HCT116 (cell line): Measurements from ENCODE around the gene CCSAP. TPM values are rescaled to one million over a fixed set of nuclear protein-coding genes. Genes with fewer than 3 reads are reported as not detected.

Experiments
- ATAC-seq: fragments of 200-7000 bp; cut with Tn5 transposase; 2 replicates; pipeline ENCODE4 v1.9.1; 2020; ENCODE audit warnings: mild to moderate bottlenecking, moderate library complexity
- BruUV-seq: library from RNA; stranded (reverse); fragments of 400-500 nt; replicated peaks from 2 replicates; lab custom pipeline; 2021; lab: Mats Ljungman, UMichigan
- CTCF ChIA-PET: fragments of 300-600 bp; sonication (Branson Sonifier 250); formaldehyde crosslinking; loops from one replicate; lab custom pipeline; 2021; ENCODE audit warnings: antibody characterized with exemption; lab: Charles Lee
- POLR2A ChIA-PET: fragments of 300-600, 350-600 bp; sonication (Branson Sonifier 250); formaldehyde crosslinking; loops from one replicate; lab custom pipeline; 2021; ENCODE audit warnings: antibody characterized with exemption; lab: Charles Lee
- RAD21 ChIA-PET, 2 experiments: fragments of 300-600 bp; sonication (Branson Sonifier 250); formaldehyde crosslinking; loops; one replicate each; lab custom pipeline; 2023; ENCODE audit warnings: low total read pairs in 2 of 2; ENCODE audit not compliant: uncharacterized antibody in 2 of 2, unreplicated experiment in 2 of 2, low non-redundant PET in 1 of 2; lab: Charles Lee
- DNase-seq: peaks from one replicate; pipeline ENCODE4 v3.0.0-alpha.2; 2010; ENCODE audit warnings: low read depth, low spot score
- H2AFZ ChIP-seq: fragments of 200-600 bp; shearing (Covaris generic), sonication (generic); 2 replicates; pipeline ENCODE4 v1.6.1; 2017; ENCODE audit warnings: low read depth, mixed run types, mixed read lengths, antibody characterized with exemption, low read length; ENCODE audit not compliant: poor library complexity, severe bottlenecking
- H3K27ac ChIP-seq: 2 replicates; pipeline ENCODE4 v1.5.1; 2012; ENCODE audit warnings: low read depth, low read length
- H3K27me3 ChIP-seq: fragments of 200-600 bp; sonication (generic); 2 replicates; pipeline ENCODE4 v1.6.1; 2016; ENCODE audit warnings: mixed run types, low read length, mixed read lengths; ENCODE audit not compliant: insufficient read depth
- H3K36me3 ChIP-seq, 2 experiments: fragments of 200-500 bp in 1 of 2; fragments of 200-600 bp in 1 of 2; sonication (Bioruptor generic) in 1 of 2; sonication (generic) in 1 of 2; 2 replicates each; pipeline versions ENCODE4 v1.5.1 to v1.6.1; 2014 to 2016; ENCODE audit warnings: low read length in 2 of 2, inconsistent platforms in 1 of 2, mixed read lengths in 1 of 2, mixed run types in 1 of 2; ENCODE audit not compliant: insufficient read depth in 2 of 2, control insufficient read depth in 1 of 2
- H3K4me1 ChIP-seq, 2 experiments: fragments of 200-600 bp in 1 of 2; sonication (generic) in 1 of 2; 2 replicates each; pipeline versions ENCODE4 v1.5.1 to v1.6.1; 2012 to 2017; ENCODE audit warnings: low read length in 2 of 2, inconsistent platforms in 1 of 2, mild to moderate bottlenecking in 1 of 2, mixed read lengths in 1 of 2, mixed run types in 1 of 2, moderate library complexity in 1 of 2; ENCODE audit not compliant: insufficient read depth in 2 of 2, control insufficient read depth in 1 of 2
- H3K4me2 ChIP-seq: fragments of 200-600 bp; sonication (generic); 2 replicates; pipeline ENCODE4 v1.6.1; 2017; ENCODE audit warnings: mixed run types, low read length, mixed read lengths
- H3K4me3 ChIP-seq, 2 experiments: fragments of 200-600 bp in 1 of 2; sonication (generic) in 1 of 2; replicated peaks in 1 of 2; 2 replicates each; pipeline ENCODE4 v1.5.1; 2011 to 2016; ENCODE audit warnings: low read length in 2 of 2, control low read depth in 1 of 2, low read depth in 1 of 2, mild to moderate bottlenecking in 1 of 2, mixed read lengths in 1 of 2, mixed run types in 1 of 2
- H3K79me2 ChIP-seq: fragments of 200-600 bp; sonication (generic); 2 replicates; pipeline ENCODE4 v1.6.1; 2017; ENCODE audit warnings: mild to moderate bottlenecking, mixed run types, low read length, moderate library complexity, mixed read lengths; ENCODE audit not compliant: insufficient read depth
- H3K9ac ChIP-seq: fragments of 200-600 bp; sonication (generic); 2 replicates; pipeline ENCODE4 v1.6.1; 2016; ENCODE audit warnings: low read length, mixed read lengths
- H3K9me2 ChIP-seq: fragments of 200-600 bp; sonication (generic), shearing (Covaris generic); 2 replicates; pipeline ENCODE4 v1.6.1; 2017; ENCODE audit warnings: mixed run types, mild to moderate bottlenecking, moderate library complexity; ENCODE audit not compliant: insufficient read depth
- H3K9me3 ChIP-seq, 2 experiments: fragments of 200-500 bp in 1 of 2; fragments of 200-600 bp in 1 of 2; sonication (Bioruptor generic) in 1 of 2; sonication (generic) in 1 of 2; 2 replicates each; pipeline ENCODE4 v1.6.1; 2014 to 2017; ENCODE audit warnings: low read length in 2 of 2, mixed read lengths in 2 of 2, inconsistent platforms in 1 of 2, low read depth in 1 of 2, mild to moderate bottlenecking in 1 of 2, mixed run types in 1 of 2, moderate library complexity in 1 of 2; ENCODE audit not compliant: control insufficient read depth in 1 of 2, insufficient read depth in 1 of 2
- H4K20me1 ChIP-seq: fragments of 200-600 bp; sonication (generic), shearing (Covaris generic); 2 replicates; pipeline ENCODE4 v1.6.1; 2017; ENCODE audit warnings: mixed run types, mild to moderate bottlenecking, moderate library complexity; ENCODE audit not compliant: insufficient read depth
- CBX3 ChIP-seq: IDR thresholded peaks from 2 replicates; pipeline ENCODE4 v1.6.1; 2012; ENCODE audit warnings: low read depth
- CTCF ChIP-seq, 3 experiments: fragments of 200-600 bp in 1 of 3; sonication (generic) in 1 of 3; IDR thresholded peaks in 2 of 3; conservative IDR thresholded peaks in 1 of 3; 2 replicates each; pipeline ENCODE4 v1.5.1; 2012 to 2017; ENCODE audit warnings: low read depth in 2 of 3, low read length in 2 of 3, antibody characterized with exemption in 1 of 3, borderline replicate concordance in 1 of 3, control low read depth in 1 of 3, mild to moderate bottlenecking in 1 of 3, mixed read lengths in 1 of 3, mixed run types in 1 of 3, moderate library complexity in 1 of 3; ENCODE audit not compliant: insufficient read depth in 1 of 3
- EZH2 ChIP-seq: fragments of 200-600 bp; sonication (generic); IDR thresholded peaks from 2 replicates; pipeline ENCODE4 v1.6.1; 2017; ENCODE audit warnings: antibody characterized with exemption, mixed run types
- SIN3A ChIP-seq: IDR thresholded peaks from 2 replicates; pipeline ENCODE4 v1.6.1; 2012; ENCODE audit warnings: low read depth
- SP1 ChIP-seq: IDR thresholded peaks from 2 replicates; pipeline ENCODE4 v1.6.1; 2012; ENCODE audit warnings: low read depth
- SRF ChIP-seq: IDR thresholded peaks from 2 replicates; pipeline ENCODE4 v1.6.1; 2012; ENCODE audit warnings: low read depth
- TCF7L2 ChIP-seq: IDR thresholded peaks from 2 replicates; pipeline ENCODE4 v1.7.0; 2011; ENCODE audit warnings: borderline replicate concordance, inconsistent platforms; ENCODE audit not compliant: insufficient read depth, insufficient read length; ENCODE audit errors: extremely low read depth
- YY1 ChIP-seq: IDR thresholded peaks from 2 replicates; pipeline ENCODE4 v1.6.1; 2011; ENCODE audit warnings: low read length, low read depth, moderate library complexity, mild to moderate bottlenecking; ENCODE audit not compliant: insufficient replicate concordance; ENCODE audit errors: extremely low read depth
- ZBTB33 ChIP-seq: IDR thresholded peaks from 2 replicates; pipeline ENCODE4 v1.6.1; 2011; ENCODE audit warnings: mild to moderate bottlenecking, low read length, moderate library complexity; ENCODE audit not compliant: insufficient replicate concordance; ENCODE audit errors: extremely low read depth
- ZFX ChIP-seq: fragments of 450-650 bp; IDR thresholded peaks from 2 replicates; pipeline ENCODE4 v1.6.1; 2017
- ZNF274 ChIP-seq: fragments of 200-500 bp; sonication (Bioruptor generic); IDR thresholded peaks from 2 replicates; pipeline ENCODE4 v1.6.1; 2014; ENCODE audit warnings: mild to moderate bottlenecking, low read depth, low read length, inconsistent platforms
- intact Hi-C: fragments of 100-400 bp; cut with micrococcal nuclease; formaldehyde crosslinking; loops from 2 replicates; pipeline ENCODE4 v1.10.0; 2022
- total RNA-seq: library from RNA; stranded (reverse); gene quantifications from one replicate; pipeline ENCODE4 v1.2.1, GENCODE V29; 2021; ENCODE audit not compliant: unreplicated experiment
- TF ChIP-seq, protein P1 (sequence below): IDR thresholded peaks from 2 replicates; pipeline ENCODE4 v1.6.1; 2012

Gene CCSAP
- total RNA-seq, 1 experiment from 2014 or later = 10.9 TPM

DNA sequence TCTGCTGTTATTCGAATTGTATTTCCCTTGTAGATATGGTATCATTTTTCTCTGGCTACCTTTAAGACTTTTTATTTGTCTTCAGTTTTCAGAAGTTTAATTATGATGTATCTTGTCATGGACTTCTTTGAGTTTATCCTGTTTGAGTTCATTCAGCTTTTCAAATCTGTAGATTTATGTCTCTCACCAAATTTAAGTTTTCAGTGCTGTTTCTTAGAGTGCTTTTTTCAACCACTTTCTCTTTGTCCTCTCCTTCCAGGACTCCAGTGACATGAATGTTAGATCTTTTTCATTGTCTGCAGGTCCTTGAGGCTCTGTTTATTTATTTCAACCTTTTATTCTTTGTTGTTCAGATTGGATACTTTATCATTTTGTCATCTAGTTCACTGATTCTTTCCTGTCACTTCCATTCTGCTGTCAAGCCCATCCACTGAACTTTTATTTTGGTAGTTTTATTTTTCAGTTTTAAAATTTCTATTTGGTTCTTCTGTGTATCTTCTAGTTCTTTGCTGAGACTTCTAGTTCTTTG, 60.5 kb downstream of the CCSAP start:
- Histone ChIP-seq H3K4me3 (no peak overlapping the region), H4K20me1 (peaks cover 10% of the 10 kb centered on the region; the same call in 1 of the 2 replicates), H3K9ac (no peak overlapping the region), H3K9me2 (no peaks in the 10 kb centered on the region), H3K4me1 (no peaks in the 10 kb centered on the region), H3K36me3 (no peaks in the 10 kb centered on the region)
- DNase-seq = no peak
- no TSS peak for BruUV-seq
- no peak for TF ChIP-seq ZNF274
- TF ChIP-seq CBX3 = no peak
- TF ChIP-seq, protein P1, sequence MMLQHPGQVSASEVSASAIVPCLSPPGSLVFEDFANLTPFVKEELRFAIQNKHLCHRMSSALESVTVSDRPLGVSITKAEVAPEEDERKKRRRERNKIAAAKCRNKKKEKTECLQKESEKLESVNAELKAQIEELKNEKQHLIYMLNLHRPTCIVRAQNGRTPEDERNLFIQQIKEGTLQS = no peak
- TF ChIP-seq YY1 = no peak
- no peak for TF ChIP-seq SIN3A
- TF ChIP-seq CTCF (IDR thresholded peaks at IDR 0.05 in 2 of 3, conservative IDR thresholded peaks at IDR 0.05 in 1 of 3; ENCODE audit: borderline replicate concordance in 1 of 3, insufficient read depth in 1 of 3, low read depth in 2 of 3, low read length in 2 of 3) = no peak
- TF ChIP-seq, all 23 proteins: peak for 0
- no peaks in the 10 kb centered on the region for H3K27me3 ChIP-seq
- ChIA-PET POLR2A (no interaction called here), CTCF (no interaction called here), RAD21 (no interaction called here)
- peaks cover 98% of the 10 kb centered on the region for H3K79me2 ChIP-seq
- H2AFZ ChIP-seq = no peak overlapping the region
- no peaks in the 10 kb centered on the region for H3K9me3 ChIP-seq
- no peak overlapping the region for H3K4me2 ChIP-seq
- ATAC-seq = no peak
- intact Hi-C loops = no loop called here
- no peak overlapping the region for H3K27ac ChIP-seq

DNA sequence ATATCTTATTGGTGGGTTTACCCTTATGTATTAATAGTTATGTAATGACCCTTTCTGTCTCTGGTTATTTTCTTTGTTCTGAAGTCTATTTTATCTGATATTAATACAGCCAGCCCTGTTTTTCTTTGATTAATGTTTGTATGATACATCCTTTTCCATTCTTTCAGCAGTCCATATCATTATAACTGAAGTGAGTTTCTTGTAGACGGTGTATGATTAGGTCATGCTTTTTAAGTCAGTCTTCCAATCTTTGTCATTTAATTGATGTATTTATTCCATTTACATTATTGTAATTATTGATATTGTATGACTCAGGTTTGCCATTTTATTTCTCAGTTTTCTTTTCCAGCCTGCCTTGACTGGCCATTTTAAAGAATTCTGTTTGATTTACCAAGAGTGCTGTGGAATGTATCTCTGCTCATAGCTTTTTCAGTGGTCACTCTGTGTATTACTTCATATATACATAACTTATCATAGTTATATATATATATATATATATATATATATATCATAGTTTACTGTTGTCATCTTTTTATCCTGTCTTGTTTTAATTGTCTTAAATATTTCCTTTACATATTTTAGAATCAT, 61.4 kb downstream of the CCSAP start:
- Histone ChIP-seq H3K36me3 (no peaks in the 10 kb centered on the region), H3K9ac (no peak overlapping the region), H3K9me3 (no peaks in the 10 kb centered on the region), H3K4me2 (no peak overlapping the region), H3K27ac (no peak overlapping the region), H2AFZ (no peak overlapping the region), H3K27me3 (no peaks in the 10 kb centered on the region), H3K79me2 (peaks cover 96% of the 10 kb centered on the region), H3K9me2 (no peaks in the 10 kb centered on the region), H3K4me3 (no peak overlapping the region), H3K4me1 (no peaks in the 10 kb centered on the region), H4K20me1 (peaks cover 10% of the 10 kb centered on the region; the same call in 1 of the 2 replicates)
- RAD21 ChIA-PET = no interaction called here
- DNase-seq (no peak), ATAC-seq (no peak)
- CTCF ChIA-PET = no interaction called here
- POLR2A ChIA-PET = no interaction called here
- intact Hi-C loops = no loop called here
- BruUV-seq = no TSS peak
- no peak for TF ChIP-seq ZBTB33
- TF ChIP-seq EZH2 = no peak
- TF ChIP-seq CTCF (IDR thresholded peaks at IDR 0.05 in 2 of 3, conservative IDR thresholded peaks at IDR 0.05 in 1 of 3; ENCODE audit: borderline replicate concordance in 1 of 3, insufficient read depth in 1 of 3, low read depth in 2 of 3, low read length in 2 of 3) = no peak
- no peak for TF ChIP-seq ZFX
- TF ChIP-seq SP1 = no peak
- no peak for TF ChIP-seq SRF
- no peak for TF ChIP-seq TCF7L2
- TF ChIP-seq YY1 = no peak
